GM10248 (cell line): Measurements from ENCODE around the gene FHOD3.

Source experiments
- CTCF ChIA-PET: fragments of 300-600 bp; sonication (Branson Sonifier 250); formaldehyde crosslinking; extraction: SDS; loops from one replicate; lab custom pipeline; 2021; ENCODE audit warnings: antibody characterized with exemption; lab: Yijun Ruan, JAX
- POLR2A ChIA-PET: fragments of 350-650 bp; sonication (Branson Sonifier 250); formaldehyde crosslinking; extraction: SDS; loops from one replicate; lab custom pipeline; 2020; ENCODE audit warnings: antibody characterized with exemption; lab: Yijun Ruan, JAX
- DNase-seq: peaks from one replicate; pipeline ENCODE4 v3.0.0; 2012; ENCODE audit errors: extremely low spot score
- TF ChIP-seq, protein P1 (sequence below): IDR thresholded peaks from 2 replicates; pipeline ENCODE4 v1.5.1; 2012; ENCODE audit warnings: mild to moderate bottlenecking, low read depth; ENCODE audit errors: extremely low read depth, missing control alignments, control extremely low read depth

Gene FHOD3

DNA sequence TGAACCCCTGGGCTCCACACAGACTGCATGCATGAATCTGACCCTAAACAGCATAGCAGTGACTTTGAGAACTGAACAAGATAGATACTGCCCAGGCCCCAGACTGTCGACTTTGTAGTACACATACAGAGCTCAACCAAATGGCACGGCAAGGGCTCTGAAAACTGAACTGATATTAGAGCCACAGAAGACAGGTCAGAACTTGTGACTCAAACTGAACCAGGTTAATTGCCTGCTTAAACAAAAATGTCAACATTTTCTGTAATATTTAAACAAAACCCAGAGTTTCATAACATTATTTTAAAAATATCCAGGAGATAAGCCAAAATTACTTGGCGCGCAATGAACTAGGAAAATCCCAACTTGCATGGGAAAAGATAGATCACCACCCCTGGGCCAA lies 271.0 kb downstream of the FHOD3 start:
- ChIA-PET CTCF (no interaction called here), POLR2A (no interaction called here)
- TF ChIP-seq, protein P1, sequence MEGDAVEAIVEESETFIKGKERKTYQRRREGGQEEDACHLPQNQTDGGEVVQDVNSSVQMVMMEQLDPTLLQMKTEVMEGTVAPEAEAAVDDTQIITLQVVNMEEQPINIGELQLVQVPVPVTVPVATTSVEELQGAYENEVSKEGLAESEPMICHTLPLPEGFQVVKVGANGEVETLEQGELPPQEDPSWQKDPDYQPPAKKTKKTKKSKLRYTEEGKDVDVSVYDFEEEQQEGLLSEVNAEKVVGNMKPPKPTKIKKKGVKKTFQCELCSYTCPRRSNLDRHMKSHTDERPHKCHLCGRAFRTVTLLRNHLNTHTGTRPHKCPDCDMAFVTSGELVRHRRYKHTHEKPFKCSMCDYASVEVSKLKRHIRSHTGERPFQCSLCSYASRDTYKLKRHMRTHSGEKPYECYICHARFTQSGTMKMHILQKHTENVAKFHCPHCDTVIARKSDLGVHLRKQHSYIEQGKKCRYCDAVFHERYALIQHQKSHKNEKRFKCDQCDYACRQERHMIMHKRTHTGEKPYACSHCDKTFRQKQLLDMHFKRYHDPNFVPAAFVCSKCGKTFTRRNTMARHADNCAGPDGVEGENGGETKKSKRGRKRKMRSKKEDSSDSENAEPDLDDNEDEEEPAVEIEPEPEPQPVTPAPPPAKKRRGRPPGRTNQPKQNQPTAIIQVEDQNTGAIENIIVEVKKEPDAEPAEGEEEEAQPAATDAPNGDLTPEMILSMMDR: no peak
- DNase-seq: no peak

DNA sequence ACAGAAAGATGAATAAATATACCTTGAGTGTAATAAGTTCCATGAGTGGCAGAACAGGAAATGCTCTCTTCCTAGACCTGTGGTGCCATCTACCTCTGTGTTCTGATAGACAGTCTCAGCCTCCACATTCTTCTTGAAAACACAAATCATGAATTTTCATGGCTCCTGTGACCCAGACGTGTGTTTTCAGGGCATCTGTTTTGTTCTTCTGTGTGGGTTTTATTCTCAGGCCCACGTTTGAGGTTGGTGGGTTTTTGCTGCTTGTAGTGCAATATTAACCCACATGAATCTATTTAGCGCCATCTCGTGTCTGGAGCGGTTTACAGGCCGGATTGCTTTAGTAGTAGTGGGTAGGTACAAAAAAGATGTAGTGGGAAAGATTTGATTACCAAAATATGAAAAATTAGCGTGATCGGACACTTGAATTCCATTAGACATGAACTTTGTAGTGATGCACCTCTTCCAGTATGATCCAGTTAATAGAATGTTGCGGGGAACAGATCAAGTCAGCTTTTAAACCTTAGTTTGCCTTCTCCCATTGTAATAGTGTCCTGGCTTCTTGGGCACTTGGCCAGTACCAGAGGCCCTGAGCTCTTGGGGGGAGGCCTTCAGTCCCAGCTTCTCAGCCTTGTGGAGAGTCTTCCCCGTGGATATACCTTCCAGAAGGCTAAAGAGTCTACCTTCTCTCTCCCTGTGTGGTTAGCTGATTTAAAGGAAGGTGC lies 274.8 kb downstream of the FHOD3 start:
- ChIA-PET CTCF (interaction anchor here (1.1 to 1.9 kb wide), 5 partner anchors 10 to 477 kb away, joined by 4 to 10 read pairs (median 5); no protein-coding TSS in a partner anchor), POLR2A (no interaction called here)
- DNase-seq: peak; percentile 28
- TF ChIP-seq, protein P1: peak; percentile 69

GRCh38 chr18:36576339-36576738 lies 278.8 kb downstream of the FHOD3 start:
- TF ChIP-seq, protein P1: no peak
- ChIA-PET CTCF (interaction anchor here (1.1 to 2.7 kb wide), 5 partner anchors 10 to 559 kb away, joined by 3 to 12 read pairs (median 6); no protein-coding TSS in a partner anchor), POLR2A (no interaction called here)
- no peak for DNase-seq

DNA sequence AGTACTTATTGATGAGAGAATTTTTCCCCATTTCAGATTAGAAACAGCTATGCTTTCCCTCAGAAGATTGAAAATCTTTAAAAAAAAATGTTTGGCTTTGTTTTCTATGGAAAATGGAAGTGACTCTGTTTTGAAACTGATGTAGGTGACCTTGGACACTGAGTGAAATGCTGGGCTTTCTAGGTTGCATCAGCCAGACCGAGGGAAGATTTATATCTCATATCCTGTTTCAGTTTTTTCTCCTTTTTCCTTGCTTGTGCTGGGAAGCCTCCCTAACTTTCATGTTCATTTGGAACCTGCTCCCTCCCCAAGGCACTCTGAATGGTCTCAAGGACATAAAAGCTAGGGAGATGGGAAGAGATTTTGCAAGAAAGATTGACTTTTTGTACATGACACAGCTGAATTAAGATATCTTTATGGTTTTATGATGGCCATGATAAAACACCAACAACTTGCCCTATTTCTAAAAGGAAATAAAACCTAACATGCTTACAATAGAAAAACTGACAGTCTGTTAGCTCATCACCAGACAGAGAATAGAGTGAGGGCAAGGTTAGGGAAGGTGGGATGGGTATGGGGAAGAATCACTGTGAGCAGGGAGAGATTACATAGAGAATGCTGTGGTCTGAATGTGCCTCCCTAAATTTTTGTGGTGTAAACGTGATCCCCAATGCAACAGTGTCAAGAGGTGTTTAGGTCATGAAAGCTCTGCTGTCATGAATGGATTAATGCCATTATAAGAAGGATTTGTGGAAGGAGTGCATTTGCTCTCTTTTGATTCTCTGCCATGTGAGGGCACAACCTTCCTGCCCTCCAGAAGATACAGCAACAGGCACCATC lies 281.6 kb downstream of the FHOD3 start:
- DNase-seq: no peak
- POLR2A ChIA-PET: no interaction called here
- TF ChIP-seq, protein P1: no peak
- CTCF ChIA-PET: no interaction called here

GRCh38 chr18:36580266-36580665 lies 282.8 kb downstream of the FHOD3 start:
- ChIA-PET POLR2A (no interaction called here), CTCF (no interaction called here)
- TF ChIP-seq, protein P1: no peak
- DNase-seq: no peak

GRCh38 chr18:36580874-36581750 lies 283.6 kb downstream of the FHOD3 start:
- TF ChIP-seq, protein P1: no peak
- CTCF ChIA-PET: interaction anchor here (1.4 kb wide), 1 partner anchor 55 kb away, joined by 3 read pairs; no protein-coding TSS in a partner anchor
- no peak for DNase-seq
- POLR2A ChIA-PET: no interaction called here
